Hematopoietic multipotent progenitor cell treated with erythropoietin and hydrocortisone succinate and interleukin-3 and kit ligand, for 8 days (in vitro differentiated cells): Measurements from ENCODE around the gene AGAP9.
"Not testable (repeated sequence)": the region's sequence is repeated elsewhere in the genome, so short reads cannot be mapped to it uniquely, and the experiment has no call there.

Source experiments
- DNase-seq: peaks from one replicate; pipeline ENCODE4 v3.0.0-alpha.2; 2015

The AGAP9 gene

GRCh38 chr10:47523475-47523874 lies at the start of gene AGAP9:
AGAP9 (minus strand) TSS chr10:47523638; CDS start chr10:47523526, 112 bp downstream.
- not testable (repeated sequence) for DNase-seq

GRCh38 chr10:47571138-47571912 lies 47.9 kb upstream of the AGAP9 start:
- DNase-seq: not testable (repeated sequence)

- not testable (repeated sequence) for DNase-seq
These were observed 43.3 kb upstream of the AGAP9 start for GRCh38 chr10:47566757-47567156.

GRCh38 chr10:47566108-47566699 lies 42.8 kb upstream of the AGAP9 start:
- not testable (repeated sequence) for DNase-seq

- not testable (repeated sequence) for DNase-seq
These were observed 42.1 kb upstream of the AGAP9 start for GRCh38 chr10:47565517-47565920.

- DNase-seq: not testable (repeated sequence)
These were observed 41.5 kb upstream of the AGAP9 start for GRCh38 chr10:47564953-47565352.

GRCh38 chr10:47564318-47564717 lies 40.9 kb upstream of the AGAP9 start:
- DNase-seq: not testable (repeated sequence)

- DNase-seq: not testable (repeated sequence)
These were observed 37.0 kb upstream of the AGAP9 start for GRCh38 chr10:47560452-47560851.

GRCh38 chr10:47559718-47560308 lies 36.4 kb upstream of the AGAP9 start:
- DNase-seq: not testable (repeated sequence)

GRCh38 chr10:47558109-47558508 lies 34.7 kb upstream of the AGAP9 start:
- DNase-seq: not testable (repeated sequence)

GRCh38 chr10:47557616-47558015 lies 34.2 kb upstream of the AGAP9 start:
- not testable (repeated sequence) for DNase-seq

GRCh38 chr10:47555334-47555733 lies 31.9 kb upstream of the AGAP9 start:
- DNase-seq: not testable (repeated sequence)

- not testable (repeated sequence) for DNase-seq
These were observed 31.1 kb upstream of the AGAP9 start for GRCh38 chr10:47554552-47554951.

GRCh38 chr10:47553860-47554247 lies 30.4 kb upstream of the AGAP9 start:
- peak; percentile 35 for DNase-seq

GRCh38 chr10:47553214-47553859 lies 29.9 kb upstream of the AGAP9 start:
- peak; percentile 89 for DNase-seq

- peak; percentile 55 for DNase-seq
These were observed 29.3 kb upstream of the AGAP9 start for GRCh38 chr10:47552719-47553118.

- not testable (repeated sequence) for DNase-seq
These were observed 23.8 kb upstream of the AGAP9 start for GRCh38 chr10:47547286-47547685.

- peak; percentile 43 for DNase-seq
These were observed 13.0 kb upstream of the AGAP9 start for GRCh38 chr10:47536430-47536829.

- not testable (repeated sequence) for DNase-seq
These were observed 21.1 kb downstream of the AGAP9 start for GRCh38 chr10:47502313-47502712.

- DNase-seq: not testable (repeated sequence)
These were observed 29.2 kb downstream of the AGAP9 start for GRCh38 chr10:47494226-47494625.

GRCh38 chr10:47491600-47491999 lies 31.8 kb downstream of the AGAP9 start, which contains the start of gene FAM25G:
FAM25G (minus strand) TSS chr10:47491700; CDS start chr10:47491674, 26 bp downstream.
- not testable (repeated sequence) for DNase-seq

- DNase-seq: not testable (repeated sequence)
These were observed 33.8 kb downstream of the AGAP9 start for GRCh38 chr10:47489630-47490029.

- DNase-seq: peak; percentile 53
These were observed 37.5 kb downstream of the AGAP9 start for GRCh38 chr10:47485943-47486342.
